ENCODE data around the gene TECPR2.
"Not testable (repeated sequence)": the region's sequence is repeated elsewhere in the genome, so short reads cannot be mapped to it uniquely, and the experiment has no call there.

Gene TECPR2

GRCh38 chr14:102362545-102363181 is at the start of gene TECPR2, which contains the start of gene CINP:
Gene TECPR2 (plus strand): TSS chr14:102362941. CDS start chr14:102376722, 13,781 bp downstream.
Gene CINP (minus strand): TSS chr14:102362890. CDS start chr14:102362851, 39 bp downstream.
- peak; percentile 93 for DNase-seq (ENCODE audit: low read depth)

- DNase-seq (ENCODE audit: low read depth) = peak; percentile 59
These were observed 48.3 kb upstream of the TECPR2 start for GRCh38 chr14:102314242-102315011.

GRCh38 chr14:102315121-102315520 is 47.6 kb upstream of the TECPR2 start:
- DNase-seq (ENCODE audit: low read depth) = no peak

GRCh38 chr14:102316338-102316742 is 46.4 kb upstream of the TECPR2 start:
- peak; percentile 38 for DNase-seq (ENCODE audit: low read depth)

GRCh38 chr14:102316743-102317563 is 45.8 kb upstream of the TECPR2 start:
- DNase-seq (ENCODE audit: low read depth) = peak; percentile 82

GRCh38 chr14:102317564-102318248 is 45.0 kb upstream of the TECPR2 start:
- DNase-seq (ENCODE audit: low read depth) = no peak

- no peak for DNase-seq (ENCODE audit: low read depth)
These were observed 43.9 kb upstream of the TECPR2 start for GRCh38 chr14:102318781-102319276.

- DNase-seq (ENCODE audit: low read depth) = peak; percentile 77
These were observed 43.2 kb upstream of the TECPR2 start, which contains the start of gene ZNF839 for GRCh38 chr14:102319351-102320032. Gene ZNF839 (plus strand): TSS chr14:102319746. CDS start chr14:102319766, 20 bp downstream.

- DNase-seq (ENCODE audit: low read depth) = no peak
These were observed 42.6 kb upstream of the TECPR2 start for GRCh38 chr14:102320033-102320660.

- no peak for DNase-seq (ENCODE audit: low read depth)
These were observed 41.9 kb upstream of the TECPR2 start for GRCh38 chr14:102320671-102321455.

GRCh38 chr14:102321456-102322422 is 41.0 kb upstream of the TECPR2 start:
- DNase-seq (ENCODE audit: low read depth) = no peak

GRCh38 chr14:102323102-102323501 is 39.6 kb upstream of the TECPR2 start:
- peak; percentile 91 for DNase-seq (ENCODE audit: low read depth)

- DNase-seq (ENCODE audit: low read depth) = no peak
These were observed 36.9 kb upstream of the TECPR2 start for GRCh38 chr14:102325791-102326345.

- DNase-seq (ENCODE audit: low read depth) = no peak
These were observed 36.2 kb upstream of the TECPR2 start for GRCh38 chr14:102326583-102326982.

- DNase-seq (ENCODE audit: low read depth) = not testable (repeated sequence)
These were observed 33.4 kb upstream of the TECPR2 start for GRCh38 chr14:102329381-102329780.

- DNase-seq (ENCODE audit: low read depth) = no peak
These were observed 31.9 kb upstream of the TECPR2 start for GRCh38 chr14:102330806-102331205.

GRCh38 chr14:102333390-102333789 is 29.4 kb upstream of the TECPR2 start:
- no peak for DNase-seq (ENCODE audit: low read depth)

Measured in stromal cell of bone marrow (primary cell).